Adipocyte (in vitro differentiated cells): Measurements from ENCODE around the gene RNF123.
A peak's percentile ranks its signal among the peaks of the same experiment; 100 is the strongest.

ENCODE experiments used
- DNase-seq: peaks from one replicate; pipeline ENCODE4 v3.0.0-alpha.2; 2015; ENCODE audit warnings: low read depth
- H3K27me3 ChIP-seq: replicated peaks from 2 replicates; pipeline ENCODE4 v1.7.0; 2013; ENCODE audit warnings: mild to moderate bottlenecking, low read length, moderate library complexity; ENCODE audit not compliant: control insufficient read depth, insufficient read depth
- H3K36me3 ChIP-seq: 2 replicates; pipeline ENCODE4 v1.7.0; 2013; ENCODE audit warnings: low read length, mild to moderate bottlenecking, moderate library complexity; ENCODE audit not compliant: control insufficient read depth, insufficient read depth, severe bottlenecking
- H3K4me1 ChIP-seq: 2 replicates; pipeline ENCODE4 v1.7.0; 2013; ENCODE audit warnings: mild to moderate bottlenecking, low read length, moderate library complexity; ENCODE audit not compliant: control insufficient read depth, insufficient read depth
- H3K4me3 ChIP-seq: 2 replicates; pipeline ENCODE4 v1.7.0; 2013; ENCODE audit warnings: mild to moderate bottlenecking, low read length, moderate library complexity
- H3K9ac ChIP-seq: 2 replicates; pipeline ENCODE4 v1.7.0; 2013; ENCODE audit warnings: mild to moderate bottlenecking, low read length, moderate library complexity
- H3K9me3 ChIP-seq: 2 replicates; pipeline ENCODE4 v1.7.0; 2013; ENCODE audit warnings: mild to moderate bottlenecking, low read length, moderate library complexity; ENCODE audit not compliant: control insufficient read depth

Gene RNF123

GRCh38 chr3:49769286-49769915, 80.0 kb downstream of the RNF123 start:
- Histone ChIP-seq H3K4me1 (no peaks in the 10 kb centered on the region), H3K36me3 (peaks cover 3% of the 10 kb centered on the region), H3K4me3 (no peak overlapping the region), H3K27me3 (no peaks in the 10 kb centered on the region), H3K9me3 (no peaks in the 10 kb centered on the region), H3K9ac (no peak overlapping the region)
- peak; percentile 22 for DNase-seq

GRCh38 chr3:49769926-49770325, 80.6 kb downstream of the RNF123 start:
- Histone ChIP-seq H3K4me3 (no peak overlapping the region), H3K9me3 (no peaks in the 10 kb centered on the region), H3K36me3 (peaks cover 3% of the 10 kb centered on the region), H3K4me1 (no peaks in the 10 kb centered on the region), H3K27me3 (no peaks in the 10 kb centered on the region), H3K9ac (no peak overlapping the region)
- no peak for DNase-seq
